ENCODE data around the gene ABTB2.

- TF ChIP-seq CTCF (IDR thresholded peaks at IDR 0.05) (no peak), POLR2A (IDR thresholded peaks at IDR 0.05) (no peak)
These were observed 152.3 kb downstream of the ABTB2 start for GRCh38 chr11:34205326-34206035.

All from body of pancreas (tissue), 4 donors.